Activated T-helper 1 cell treated with anti-CD3 and anti-CD28 coated beads, Interleukin-12 subunit alpha, Interleukin-12 subunit beta, Interleukin-2, Interleukin-4 antibody, amounts not matched to agents 30 ng/mL and 10 ng/mL and 1 ng/mL, durations not matched to agents 14 hours and 24 hours and 36 hours (primary cell): ENCODE results near the gene NPIPA5. TPM values are rescaled to one million over a fixed set of nuclear protein-coding genes. Genes with fewer than 3 reads are reported as not detected.
"Not testable (repeated sequence)": the region's sequence is repeated elsewhere in the genome, so short reads cannot be mapped to it uniquely, and the experiment has no call there.

Source experiments
- DNase-seq: peaks from one replicate; pipeline ENCODE4 v3.0.0; 2021; ENCODE audit warnings: low spot score
- H3K27ac Mint-ChIP-seq: one replicate; pipeline ENCODE4 v1.8.0; 2021; ENCODE audit warnings: mild to moderate bottlenecking, mixed read lengths
- H3K27me3 Mint-ChIP-seq: one replicate; pipeline ENCODE4 v1.8.0; 2022; ENCODE audit warnings: mild to moderate bottlenecking, moderate library complexity, mixed read lengths; ENCODE audit not compliant: insufficient read depth
- H3K36me3 Mint-ChIP-seq: one replicate; pipeline ENCODE4 v1.8.0; 2021; ENCODE audit warnings: low read depth, mixed read lengths
- H3K4me1 Mint-ChIP-seq: one replicate; pipeline ENCODE4 v1.8.0; 2021; ENCODE audit warnings: low read depth, mixed read lengths
- H3K4me3 Mint-ChIP-seq: one replicate; pipeline ENCODE4 v1.8.0; 2021; ENCODE audit warnings: mild to moderate bottlenecking, moderate library complexity, mixed read lengths
- H3K9me3 Mint-ChIP-seq: one replicate; pipeline ENCODE4 v1.8.0; 2021; ENCODE audit warnings: mixed read lengths
- intact Hi-C: fragments of 100-400 bp; cut with micrococcal nuclease; formaldehyde crosslinking; loops from one replicate; pipeline ENCODE4 v1.15.1; 2024
- total RNA-seq: library from RNA; stranded (reverse); gene quantifications from 2 replicates; pipeline ENCODE4 v1.2.3, GENCODE V29; 2022

NPIPA5 gene
- total RNA-seq, 1 donor from 2014 or later: 11.0 TPM

DNA sequence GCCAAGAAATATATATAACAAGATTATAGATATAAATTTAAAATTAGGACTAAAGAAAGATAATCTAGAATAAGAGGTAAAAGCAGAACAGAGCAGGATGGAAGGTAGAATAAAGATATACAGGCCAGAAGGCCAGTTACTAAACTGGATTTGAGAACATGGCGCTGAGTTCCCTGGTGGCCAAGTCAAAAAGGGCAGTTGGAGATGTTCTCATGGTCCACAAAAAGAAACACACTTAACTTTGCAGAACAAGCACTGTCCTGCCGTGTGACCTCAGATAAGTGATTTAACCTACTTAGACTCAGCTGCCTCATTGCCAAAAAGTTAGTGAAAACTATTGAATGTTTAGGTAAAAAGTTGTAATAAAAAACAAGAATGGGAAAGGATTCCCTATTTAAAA, 23.2 kb downstream of the NPIPA5 start:
- H3K9me3 Mint-ChIP-seq: not testable (repeated sequence)

GRCh38 chr16:15352852-15353251, 25.2 kb downstream of the NPIPA5 start:
- H3K36me3 Mint-ChIP-seq, intact Hi-C loops, DNase-seq, H3K27ac Mint-ChIP-seq, H3K4me3 Mint-ChIP-seq, H3K27me3 Mint-ChIP-seq, H3K4me1 Mint-ChIP-seq, H3K9me3 Mint-ChIP-seq: not testable (repeated sequence)

More for the DNA sequence above, 23.2 kb downstream of the NPIPA5 start:
- H3K27ac Mint-ChIP-seq, intact Hi-C loops, H3K4me1 Mint-ChIP-seq, H3K27me3 Mint-ChIP-seq, H3K36me3 Mint-ChIP-seq, DNase-seq, H3K4me3 Mint-ChIP-seq: not testable (repeated sequence)

- H3K4me3 Mint-ChIP-seq, intact Hi-C loops, H3K27ac Mint-ChIP-seq, DNase-seq, H3K4me1 Mint-ChIP-seq, H3K9me3 Mint-ChIP-seq, H3K27me3 Mint-ChIP-seq, H3K36me3 Mint-ChIP-seq: not testable (repeated sequence)
Observed at GRCh38 chr16:15351745-15352144, 26.3 kb downstream of the NPIPA5 start.

GRCh38 chr16:15351251-15351650, 26.8 kb downstream of the NPIPA5 start:
- intact Hi-C loops, H3K4me1 Mint-ChIP-seq, H3K36me3 Mint-ChIP-seq, H3K4me3 Mint-ChIP-seq, DNase-seq, H3K9me3 Mint-ChIP-seq, H3K27ac Mint-ChIP-seq, H3K27me3 Mint-ChIP-seq: not testable (repeated sequence)

DNA sequence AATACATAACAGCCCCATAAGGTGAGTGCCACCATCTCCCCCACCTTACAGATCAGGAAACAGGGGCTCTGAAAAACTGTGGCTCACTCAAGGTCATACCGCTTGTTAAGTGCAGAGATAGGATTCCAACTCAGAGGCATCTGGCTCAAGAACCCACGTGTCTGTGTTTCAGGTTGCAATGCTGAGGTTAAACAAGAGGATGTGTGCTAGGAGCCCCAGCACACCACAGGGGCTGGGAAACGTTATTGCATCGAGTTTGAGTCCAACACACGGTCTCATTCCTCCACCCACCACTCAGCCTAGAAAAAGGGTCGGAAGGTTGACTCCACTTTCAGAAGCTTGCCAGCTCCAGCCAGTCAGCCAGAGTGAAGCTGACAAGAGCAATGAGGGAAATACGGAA, 29.4 kb downstream of the NPIPA5 start:
- H3K4me3 Mint-ChIP-seq, intact Hi-C loops, H3K9me3 Mint-ChIP-seq, DNase-seq, H3K27me3 Mint-ChIP-seq, H3K36me3 Mint-ChIP-seq, H3K4me1 Mint-ChIP-seq, H3K27ac Mint-ChIP-seq: not testable (repeated sequence)

GRCh38 chr16:15342337-15342736, 35.8 kb downstream of the NPIPA5 start:
- H3K27ac Mint-ChIP-seq, H3K27me3 Mint-ChIP-seq, intact Hi-C loops, DNase-seq, H3K36me3 Mint-ChIP-seq, H3K9me3 Mint-ChIP-seq, H3K4me3 Mint-ChIP-seq, H3K4me1 Mint-ChIP-seq: not testable (repeated sequence)

DNA sequence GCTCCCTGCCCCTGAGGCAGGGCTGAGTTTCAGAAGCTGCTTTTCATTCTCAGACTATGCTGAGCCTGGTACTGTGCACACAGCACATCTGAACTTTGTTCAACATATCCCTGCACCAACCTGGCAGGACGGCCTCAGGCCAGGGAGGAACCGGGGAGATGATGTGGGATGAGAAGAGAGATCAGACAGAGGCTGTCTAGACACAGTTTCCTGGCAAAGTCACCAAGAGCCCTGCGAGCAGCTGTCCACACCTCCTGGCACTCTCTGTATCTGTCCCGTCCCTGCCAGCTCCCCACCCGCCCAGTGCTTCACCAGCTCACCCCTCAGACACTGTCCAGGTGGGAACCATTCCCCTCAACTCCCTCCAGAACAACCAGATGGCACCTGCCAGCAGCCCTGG, 39.1 kb downstream of the NPIPA5 start:
- H3K9me3 Mint-ChIP-seq, intact Hi-C loops, H3K4me1 Mint-ChIP-seq, H3K27me3 Mint-ChIP-seq, H3K4me3 Mint-ChIP-seq, H3K27ac Mint-ChIP-seq, H3K36me3 Mint-ChIP-seq, DNase-seq: not testable (repeated sequence)

GRCh38 chr16:15337974-15338605, 40.0 kb downstream of the NPIPA5 start:
- intact Hi-C loops, DNase-seq, H3K4me3 Mint-ChIP-seq, H3K36me3 Mint-ChIP-seq, H3K27ac Mint-ChIP-seq, H3K4me1 Mint-ChIP-seq, H3K27me3 Mint-ChIP-seq, H3K9me3 Mint-ChIP-seq: not testable (repeated sequence)

DNA sequence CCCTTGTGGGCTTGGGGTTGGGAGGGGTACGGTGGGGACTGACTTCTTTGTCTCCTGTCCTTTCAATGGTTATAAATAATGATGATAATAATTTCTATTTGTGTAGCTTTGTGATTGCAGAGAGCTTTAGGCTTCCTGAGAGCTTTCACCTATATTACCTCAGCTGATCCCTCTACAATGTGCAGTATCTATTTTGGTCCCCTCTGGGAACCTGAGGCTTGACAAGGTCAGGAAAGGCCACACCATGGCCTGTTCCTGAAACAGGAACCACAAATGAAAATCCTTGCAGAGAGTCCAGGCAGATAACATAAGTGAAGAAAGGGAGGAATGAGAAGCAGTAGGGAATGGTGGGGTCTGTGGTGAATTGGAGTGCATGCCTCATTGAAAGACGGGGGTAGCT, 42.5 kb downstream of the NPIPA5 start:
- H3K27me3 Mint-ChIP-seq, H3K27ac Mint-ChIP-seq, intact Hi-C loops, DNase-seq, H3K4me3 Mint-ChIP-seq, H3K9me3 Mint-ChIP-seq, H3K4me1 Mint-ChIP-seq, H3K36me3 Mint-ChIP-seq: not testable (repeated sequence)

DNA sequence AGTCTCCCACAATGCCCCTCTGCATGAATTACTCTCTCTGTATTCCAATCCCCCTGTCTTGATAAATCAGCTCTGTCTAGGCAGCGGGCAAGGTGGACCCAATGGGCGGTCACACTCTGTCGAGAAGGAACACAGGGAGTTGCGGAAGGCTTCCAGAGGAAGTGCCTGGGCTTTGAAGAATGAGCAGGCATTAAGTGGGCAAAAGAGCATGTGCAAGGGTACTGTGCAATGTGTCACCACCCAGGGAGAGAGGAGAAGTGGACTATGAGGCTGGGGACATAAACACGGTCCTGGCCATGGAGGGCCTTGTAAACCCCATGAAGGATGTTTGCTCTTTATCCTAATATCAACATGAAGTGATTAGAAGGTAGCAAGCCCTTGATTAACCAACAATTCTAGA, 44.1 kb downstream of the NPIPA5 start:
- H3K9me3 Mint-ChIP-seq, H3K4me3 Mint-ChIP-seq, DNase-seq, H3K4me1 Mint-ChIP-seq, intact Hi-C loops, H3K36me3 Mint-ChIP-seq, H3K27ac Mint-ChIP-seq, H3K27me3 Mint-ChIP-seq: not testable (repeated sequence)

DNA sequence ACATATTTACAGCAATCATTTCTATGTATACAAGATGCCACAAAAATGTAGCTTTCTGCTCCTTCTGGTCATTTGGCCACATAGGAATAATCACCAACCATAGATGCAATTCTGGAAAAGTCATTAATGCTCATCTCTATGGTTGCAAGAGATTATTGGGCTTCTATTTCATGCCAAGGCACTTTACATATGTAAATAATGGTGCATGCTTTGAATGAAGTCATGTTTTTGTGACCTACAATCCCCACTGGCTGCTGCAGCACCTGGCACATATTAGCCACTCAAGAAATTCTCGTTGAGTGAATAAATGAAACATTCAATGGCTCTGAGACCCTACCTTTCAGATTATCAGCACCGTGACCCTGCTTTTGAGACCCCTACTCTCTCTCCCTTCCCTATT, 47.1 kb downstream of the NPIPA5 start:
- H3K27me3 Mint-ChIP-seq, H3K9me3 Mint-ChIP-seq, H3K27ac Mint-ChIP-seq, H3K36me3 Mint-ChIP-seq, DNase-seq, intact Hi-C loops, H3K4me1 Mint-ChIP-seq, H3K4me3 Mint-ChIP-seq: not testable (repeated sequence)

- DNase-seq, intact Hi-C loops, H3K36me3 Mint-ChIP-seq, H3K4me3 Mint-ChIP-seq, H3K4me1 Mint-ChIP-seq, H3K9me3 Mint-ChIP-seq, H3K27ac Mint-ChIP-seq, H3K27me3 Mint-ChIP-seq: not testable (repeated sequence)
Observed at GRCh38 chr16:15324954-15325353, 53.1 kb downstream of the NPIPA5 start.

- DNase-seq, H3K4me1 Mint-ChIP-seq, H3K4me3 Mint-ChIP-seq, H3K36me3 Mint-ChIP-seq, H3K9me3 Mint-ChIP-seq, H3K27ac Mint-ChIP-seq, H3K27me3 Mint-ChIP-seq, intact Hi-C loops: not testable (repeated sequence)
Observed at GRCh38 chr16:15323373-15323772, 54.7 kb downstream of the NPIPA5 start.

GRCh38 chr16:15321221-15321620, 56.9 kb downstream of the NPIPA5 start:
- H3K27ac Mint-ChIP-seq, H3K9me3 Mint-ChIP-seq, H3K4me3 Mint-ChIP-seq, intact Hi-C loops, H3K4me1 Mint-ChIP-seq, H3K27me3 Mint-ChIP-seq, DNase-seq, H3K36me3 Mint-ChIP-seq: not testable (repeated sequence)
